NCI-H146 treated with DMSO at 0.1 percent for 48 hours (cell line): Measurements from ENCODE around the gene SHANK3.
"Not testable (repeated sequence)": the region's sequence is repeated elsewhere in the genome, so short reads cannot be mapped to it uniquely, and the experiment has no call there.

ENCODE experiments used
- DNase-seq: peaks from one replicate; lab custom pipeline; 2025; ENCODE audit not compliant: unreplicated experiment; lab: John Stamatoyannopoulos, UW

Gene SHANK3

GRCh38 chr22:50653256-50653655, 19.4 kb upstream of the SHANK3 start:
- DNase-seq = no peak

GRCh38 chr22:50654664-50655063, 18.0 kb upstream of the SHANK3 start:
- not testable (repeated sequence) for DNase-seq

GRCh38 chr22:50656122-50657070, 16.2 kb upstream of the SHANK3 start:
- no peak for DNase-seq

- DNase-seq = no peak
These were observed 14.7 kb upstream of the SHANK3 start for GRCh38 chr22:50657925-50658324.

GRCh38 chr22:50659711-50660110, 12.9 kb upstream of the SHANK3 start:
- not testable (repeated sequence) for DNase-seq

GRCh38 chr22:50660306-50660705, 12.3 kb upstream of the SHANK3 start:
- no peak for DNase-seq

- no peak for DNase-seq
These were observed 7.4 kb upstream of the SHANK3 start for GRCh38 chr22:50665212-50665611.

GRCh38 chr22:50665738-50666137, 6.9 kb upstream of the SHANK3 start:
- no peak for DNase-seq

GRCh38 chr22:50670513-50670912, 2.1 kb upstream of the SHANK3 start:
- DNase-seq = no peak

GRCh38 chr22:50670914-50671538, 1.6 kb upstream of the SHANK3 start:
- no peak for DNase-seq

- DNase-seq = no peak
These were observed 982 bp upstream of the SHANK3 start for GRCh38 chr22:50671641-50672040.

- no peak for DNase-seq
These were observed 582 bp upstream of the SHANK3 start for GRCh38 chr22:50672041-50672440.

GRCh38 chr22:50673231-50674129, 857 bp downstream of the SHANK3 start:
- DNase-seq = no peak

- no peak for DNase-seq
These were observed 1.5 kb downstream of the SHANK3 start for GRCh38 chr22:50674130-50674500.

GRCh38 chr22:50674606-50675552, 2.3 kb downstream of the SHANK3 start:
- DNase-seq = peak; percentile 49

- DNase-seq = no peak
These were observed 3.0 kb downstream of the SHANK3 start for GRCh38 chr22:50675553-50676179.

GRCh38 chr22:50676180-50676636, 3.6 kb downstream of the SHANK3 start:
- no peak for DNase-seq

- DNase-seq = no peak
These were observed 4.3 kb downstream of the SHANK3 start for GRCh38 chr22:50676661-50677492.
